Naive B cell (primary cell): Measurements from ENCODE around the gene TCHHL1. TPM values are rescaled to one million over a fixed set of nuclear protein-coding genes. Genes with fewer than 3 reads are reported as not detected.

ENCODE experiments used
- ATAC-seq, 2 donors: fragments of 150-1000 bp; cut with Tn5 transposase; 2 replicates each; pipeline ENCODE4 v1.10.0; 2021; ENCODE audit warnings: low read depth in 2 of 2, mild to moderate bottlenecking in 2 of 2, moderate library complexity in 2 of 2
- DNase-seq: peaks from one replicate; pipeline ENCODE4 v3.0.0; 2022
- H3K27ac Mint-ChIP-seq, 6 donors: one replicate each; pipeline ENCODE4 v1.8.0; 2020 to 2022; ENCODE audit warnings: mild to moderate bottlenecking in 6 of 6, mixed read lengths in 6 of 6, moderate library complexity in 5 of 6, inconsistent platforms in 2 of 6
- H3K27me3 Mint-ChIP-seq, 3 donors: one replicate each; pipeline ENCODE4 v1.8.0; 2021 to 2022; ENCODE audit warnings: mixed read lengths in 3 of 3, mild to moderate bottlenecking in 1 of 3
- H3K36me3 Mint-ChIP-seq, 2 donors: one replicate each; pipeline ENCODE4 v1.8.0; 2020 to 2022; ENCODE audit warnings: mixed read lengths in 2 of 2, inconsistent platforms in 1 of 2, mild to moderate bottlenecking in 1 of 2
- H3K4me1 Mint-ChIP-seq, 3 donors: one replicate each; pipeline ENCODE4 v1.8.0; 2020 to 2022; ENCODE audit warnings: mixed read lengths in 3 of 3, inconsistent platforms in 1 of 3, mild to moderate bottlenecking in 1 of 3, moderate library complexity in 1 of 3
- H3K4me3 Mint-ChIP-seq, 8 donors: one replicate each; pipeline ENCODE4 v1.8.0; 2020 to 2022; ENCODE audit warnings: mild to moderate bottlenecking in 8 of 8, mixed read lengths in 8 of 8, moderate library complexity in 8 of 8, inconsistent platforms in 2 of 8
- H3K9me3 Mint-ChIP-seq, 7 donors: one replicate each; pipeline ENCODE4 v1.8.0; 2020 to 2022; ENCODE audit warnings: mixed read lengths in 7 of 7, mild to moderate bottlenecking in 5 of 7, inconsistent platforms in 2 of 7, moderate library complexity in 1 of 7
- polyA plus RNA-seq, 6 donors: library from polyadenylated mRNA; unstranded; fragments of 300-500 nt; fragmentation: Illumina TruSeq; gene quantifications; one replicate each; pipeline ENCODE4 v1.2.3, GENCODE V29; 2021; ENCODE audit warnings: low read depth in 6 of 6

TCHHL1 gene
- polyA plus RNA-seq, 6 donors from 2014 or later = not detected

- Mint-ChIP-seq H3K9me3 (no peaks in the 10 kb centered on the region), H3K4me3 (no peak overlapping the region), H3K27ac (no peak overlapping the region), H3K27me3 (no peaks in the 10 kb centered on the region), H3K4me1 (peaks cover 0 to 14% (median 8%) of the 10 kb centered on the region in 3 donors), H3K36me3 (no peaks in the 10 kb centered on the region)
- DNase-seq = no peak
- ATAC-seq = no peak
These were observed 46.8 kb downstream of the TCHHL1 start for GRCh38 chr1:152042030-152042429.

- Mint-ChIP-seq H3K4me1 (peaks cover 21 to 29% (median 24%) of the 10 kb centered on the region in 3 donors), H3K36me3 (no peaks in the 10 kb centered on the region), H3K27me3 (no peaks in the 10 kb centered on the region), H3K27ac (no peak overlapping the region), H3K4me3 (no peak overlapping the region), H3K9me3 (no peaks in the 10 kb centered on the region)
- ATAC-seq (no peak), DNase-seq (no peak)
These were observed 49.0 kb downstream of the TCHHL1 start for GRCh38 chr1:152039886-152040285.

GRCh38 chr1:152039461-152039860, 49.4 kb downstream of the TCHHL1 start:
- Mint-ChIP-seq H3K27me3 (no peaks in the 10 kb centered on the region), H3K4me3 (no peak overlapping the region), H3K4me1 (peaks cover 25 to 33% (median 27%) of the 10 kb centered on the region in 3 donors), H3K9me3 (no peaks in the 10 kb centered on the region), H3K27ac (peak overlapping the region in 1 of 6 donors; percentile 13), H3K36me3 (no peaks in the 10 kb centered on the region)
- DNase-seq = no peak
- no peak for ATAC-seq

DNA sequence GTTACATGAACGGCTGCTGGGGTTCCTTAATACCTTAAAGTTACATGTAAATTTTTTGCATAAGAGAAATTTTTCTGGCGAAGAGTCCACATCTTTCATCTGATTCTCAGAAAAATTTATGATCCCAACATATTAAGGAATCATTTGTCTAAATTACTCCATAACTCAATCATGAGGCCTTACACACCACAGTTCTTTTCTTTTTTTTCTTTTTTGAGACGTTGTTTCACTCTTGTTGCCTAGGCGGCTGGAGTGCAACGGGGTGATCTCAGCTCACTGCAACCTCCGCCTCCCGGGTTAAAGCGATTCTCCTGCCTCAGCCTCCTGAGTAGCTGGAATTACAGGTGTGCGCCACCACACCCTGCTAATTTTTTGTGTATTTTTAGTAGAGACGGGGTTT, 50.0 kb downstream of the TCHHL1 start:
- Mint-ChIP-seq H3K27ac (no peak overlapping the region), H3K36me3 (no peaks in the 10 kb centered on the region), H3K27me3 (no peaks in the 10 kb centered on the region), H3K4me3 (peak overlapping the region in 1 of 8 donors; percentile 85), H3K4me1 (peaks cover 27 to 38% (median 27%) of the 10 kb centered on the region in 3 donors), H3K9me3 (no peaks in the 10 kb centered on the region)
- DNase-seq (no peak), ATAC-seq (no peak)

- H3K36me3 Mint-ChIP-seq = peaks cover 6 to 7% of the 10 kb centered on the region in 2 donors
- H3K9me3 Mint-ChIP-seq = no peaks in the 10 kb centered on the region
- ATAC-seq (peak; percentile 62 to 67), DNase-seq (peak; percentile 35)
- H3K27ac Mint-ChIP-seq = peak within 1 kb of the TSS; percentile 62 to 98 (median 84)
- H3K4me3 Mint-ChIP-seq = peak within 1 kb of the TSS; percentile 86 to 97 (median 93)
- H3K27me3 Mint-ChIP-seq = no peaks in the 10 kb centered on the region
- peaks cover 27 to 38% (median 27%) of the 10 kb centered on the region in 3 donors for H3K4me1 Mint-ChIP-seq
These were observed 52.3 kb downstream of the TCHHL1 start, which contains the start of gene S100A11 for GRCh38 chr1:152036267-152037216. Gene S100A11 (minus strand): TSS chr1:152037004. CDS start chr1:152036915, 89 bp downstream.

GRCh38 chr1:152035539-152036266, 53.2 kb downstream of the TCHHL1 start:
- no peak for ATAC-seq
- H3K4me3 Mint-ChIP-seq = peak overlapping the region; percentile 86 to 97 (median 93)
- no peak for DNase-seq
- no peaks in the 10 kb centered on the region for H3K27me3 Mint-ChIP-seq
- no peaks in the 10 kb centered on the region for H3K9me3 Mint-ChIP-seq
- peaks cover 7 to 8% of the 10 kb centered on the region in 2 donors for H3K36me3 Mint-ChIP-seq
- H3K27ac Mint-ChIP-seq = peak overlapping the region in 5 of 6 donors; percentile 79 to 98 (median 90)
- H3K4me1 Mint-ChIP-seq = peaks cover 27 to 38% (median 27%) of the 10 kb centered on the region in 3 donors

- H3K27me3 Mint-ChIP-seq = no peaks in the 10 kb centered on the region
- peak overlapping the region; percentile 43 to 97 (median 92) for H3K4me3 Mint-ChIP-seq
- H3K9me3 Mint-ChIP-seq = no peaks in the 10 kb centered on the region
- H3K4me1 Mint-ChIP-seq = peaks cover 27 to 38% (median 27%) of the 10 kb centered on the region in 3 donors
- DNase-seq (peak; percentile 23), ATAC-seq (peak; percentile 43 to 61)
- H3K27ac Mint-ChIP-seq = peak overlapping the region in 4 of 6 donors; percentile 78 to 98 (median 84)
- peaks cover 8 to 10% of the 10 kb centered on the region in 2 donors for H3K36me3 Mint-ChIP-seq
These were observed 54.0 kb downstream of the TCHHL1 start for GRCh38 chr1:152034654-152035538.

- Mint-ChIP-seq H3K27ac (peak overlapping the region in 1 of 6 donors; percentile 90), H3K4me3 (peak overlapping the region in 3 of 8 donors; percentile 82 to 96 (median 92)), H3K9me3 (no peaks in the 10 kb centered on the region), H3K4me1 (peaks cover 27 to 38% (median 27%) of the 10 kb centered on the region in 3 donors), H3K36me3 (peaks cover 8 to 10% of the 10 kb centered on the region in 2 donors), H3K27me3 (no peaks in the 10 kb centered on the region)
- DNase-seq (no peak), ATAC-seq (peak in 1 of 2 donors; percentile 5)
These were observed 54.6 kb downstream of the TCHHL1 start for GRCh38 chr1:152034324-152034653.

Other genes starting within 250 kb of the TCHHL1 start
- under 1 TPM in 3 of 6 donors, not detected in 3; 0.16 to 0.27 (median 0.22) TPM for gene C2CD4D, start 249.2 kb downstream of the TCHHL1 start, polyA plus RNA-seq
- gene THEM5, start 235.4 kb downstream of the TCHHL1 start, polyA plus RNA-seq = not detected
- 10 to 100 TPM in 2 of 6 donors, 1 to 10 TPM in 4; 6.6 to 11.9 (median 8.1) TPM for gene THEM4, start 179.6 kb downstream of the TCHHL1 start, polyA plus RNA-seq
- 100 to 1,000 TPM; 115 to 209 (median 180) TPM for gene S100A10, start 95.2 kb downstream of the TCHHL1 start, polyA plus RNA-seq
- gene S100A11, start 52.1 kb downstream of the TCHHL1 start, polyA plus RNA-seq = 10 to 100 TPM; 22.1 to 54.6 (median 27.8) TPM
- gene TCHH, start 26.4 kb upstream of the TCHHL1 start, polyA plus RNA-seq = not detected
- gene RPTN, start 70.2 kb upstream of the TCHHL1 start, polyA plus RNA-seq = not detected
- gene HRNR, start 135.1 kb upstream of the TCHHL1 start, polyA plus RNA-seq = not detected
- gene FLG, start 236.2 kb upstream of the TCHHL1 start, polyA plus RNA-seq = not detected